Epithelial cell of alveolus of lung (primary cell): Measurements from ENCODE around the gene CASP6. TPM values are rescaled to one million over a fixed set of nuclear protein-coding genes. Genes with fewer than 3 reads are reported as not detected.

Experiments
- total RNA-seq: library from RNA; depleted of rRNA; stranded (reverse); fragments of >200 nt; gene quantifications from 2 replicates; pipeline ENCODE4 v1.2.1, GENCODE V29; 2015

Gene CASP6
- 13.7 and 30.5 TPM in 2 replicates for total RNA-seq

GRCh38 chr4:109702950-109703663, at the start of gene CASP6:
Gene CASP6, minus strand, starts transcription at chr4:109703445. Its CDS starts 50 bp downstream, at chr4:109703395.

GRCh38 chr4:109729718-109730618, 26.7 kb upstream of the CASP6 start, which contains the start of gene PLA2G12A:
Gene PLA2G12A, minus strand, starts transcription at chr4:109730070. Its CDS starts 261 bp downstream, at chr4:109729809.

Other genes with a start within 250 kb of the CASP6 start
- gene MCUB, start 143.2 kb downstream of the CASP6 start, total RNA-seq, result 7.9 and 45.0 TPM in 2 replicates
- gene PLA2G12A, start 26.6 kb upstream of the CASP6 start, total RNA-seq, result 13.7 and 28.3 TPM in 2 replicates
- gene CFI, start 98.6 kb upstream of the CASP6 start, total RNA-seq, result 12.2 and 18.3 TPM in 2 replicates
- 13.2 and 17.0 TPM in 2 replicates for gene GAR1, start 112.3 kb upstream of the CASP6 start, total RNA-seq
- 0.13 and 0.24 TPM in 2 replicates for gene RRH, start 124.5 kb upstream of the CASP6 start, total RNA-seq
- gene LRIT3, start 144.7 kb upstream of the CASP6 start, total RNA-seq, result under 0.01 TPM in 1 of 2 replicates, not detected in the other
- 0.08 and 0.13 TPM in 2 replicates for gene EGF, start 209.4 kb upstream of the CASP6 start, total RNA-seq